Measurements from ENCODE around the gene NRXN3.

NRXN3 gene

GRCh38 chr14:79480212-79480611 is 1310.0 kb downstream of the NRXN3 start:
- Mint-ChIP-seq H3K27me3 (ENCODE audit: low read depth) (no peaks in the 10 kb centered on the region), H3K36me3 (ENCODE audit: low read depth) (no peaks in the 10 kb centered on the region), H3K27ac (no peak overlapping the region), H3K9me3 (peaks cover 8% of the 10 kb centered on the region), H3K4me1 (ENCODE audit: low read depth) (no peaks in the 10 kb centered on the region), H3K4me3 (no peak overlapping the region)

GRCh38 chr14:79482825-79483224 is 1312.7 kb downstream of the NRXN3 start:
- H3K27me3 Mint-ChIP-seq (ENCODE audit: low read depth): no peaks in the 10 kb centered on the region
- H3K36me3 Mint-ChIP-seq (ENCODE audit: low read depth): no peaks in the 10 kb centered on the region

GRCh38 chr14:79483477-79484388 is 1313.6 kb downstream of the NRXN3 start:
- Mint-ChIP-seq H3K4me3 (no peak overlapping the region), H3K27ac (no peak overlapping the region), H3K27me3 (ENCODE audit: low read depth) (no peaks in the 10 kb centered on the region), H3K9me3 (peaks cover 17% of the 10 kb centered on the region), H3K36me3 (ENCODE audit: low read depth) (no peaks in the 10 kb centered on the region), H3K4me1 (ENCODE audit: low read depth) (no peaks in the 10 kb centered on the region)

More at GRCh38 chr14:79482825-79483224, 1312.7 kb downstream of the NRXN3 start:
- no peak overlapping the region for H3K4me3 Mint-ChIP-seq
- H3K4me1 Mint-ChIP-seq (ENCODE audit: low read depth): no peaks in the 10 kb centered on the region
- H3K9me3 Mint-ChIP-seq: peaks cover 17% of the 10 kb centered on the region
- no peak overlapping the region for H3K27ac Mint-ChIP-seq

- H3K27ac Mint-ChIP-seq: no peak overlapping the region
- no peaks in the 10 kb centered on the region for H3K4me1 Mint-ChIP-seq (ENCODE audit: low read depth)
- H3K9me3 Mint-ChIP-seq: peaks cover 12% of the 10 kb centered on the region
- H3K27me3 Mint-ChIP-seq (ENCODE audit: low read depth): no peaks in the 10 kb centered on the region
- H3K36me3 Mint-ChIP-seq (ENCODE audit: low read depth): no peaks in the 10 kb centered on the region
- H3K4me3 Mint-ChIP-seq: no peak overlapping the region
These were observed 1317.5 kb downstream of the NRXN3 start for GRCh38 chr14:79487632-79488031.

GRCh38 chr14:79491161-79491560 is 1321.0 kb downstream of the NRXN3 start:
- H3K36me3 Mint-ChIP-seq (ENCODE audit: low read depth): no peaks in the 10 kb centered on the region
- H3K4me1 Mint-ChIP-seq (ENCODE audit: low read depth): no peaks in the 10 kb centered on the region
- peaks cover 12% of the 10 kb centered on the region for H3K9me3 Mint-ChIP-seq
- no peak overlapping the region for H3K27ac Mint-ChIP-seq
- no peaks in the 10 kb centered on the region for H3K27me3 Mint-ChIP-seq (ENCODE audit: low read depth)
- no peak overlapping the region for H3K4me3 Mint-ChIP-seq

GRCh38 chr14:79493081-79493645 is 1323.0 kb downstream of the NRXN3 start:
- Mint-ChIP-seq H3K4me3 (no peak overlapping the region), H3K9me3 (peaks cover 7% of the 10 kb centered on the region), H3K36me3 (ENCODE audit: low read depth) (no peaks in the 10 kb centered on the region), H3K27ac (no peak overlapping the region), H3K27me3 (ENCODE audit: low read depth) (no peaks in the 10 kb centered on the region), H3K4me1 (ENCODE audit: low read depth) (no peaks in the 10 kb centered on the region)

- H3K27ac Mint-ChIP-seq: no peak overlapping the region
- peaks cover 3% of the 10 kb centered on the region for H3K9me3 Mint-ChIP-seq
- no peaks in the 10 kb centered on the region for H3K36me3 Mint-ChIP-seq (ENCODE audit: low read depth)
- H3K27me3 Mint-ChIP-seq (ENCODE audit: low read depth): no peaks in the 10 kb centered on the region
- H3K4me3 Mint-ChIP-seq: no peak overlapping the region
- H3K4me1 Mint-ChIP-seq (ENCODE audit: low read depth): no peaks in the 10 kb centered on the region
These were observed 1326.5 kb downstream of the NRXN3 start for GRCh38 chr14:79496701-79497100.

GRCh38 chr14:79500489-79500888 is 1330.3 kb downstream of the NRXN3 start:
- no peaks in the 10 kb centered on the region for H3K36me3 Mint-ChIP-seq (ENCODE audit: low read depth)
- no peaks in the 10 kb centered on the region for H3K27me3 Mint-ChIP-seq (ENCODE audit: low read depth)
- no peaks in the 10 kb centered on the region for H3K4me1 Mint-ChIP-seq (ENCODE audit: low read depth)
- no peak overlapping the region for H3K4me3 Mint-ChIP-seq
- H3K27ac Mint-ChIP-seq: no peak overlapping the region
- H3K9me3 Mint-ChIP-seq: no peaks in the 10 kb centered on the region

- H3K36me3 Mint-ChIP-seq (ENCODE audit: low read depth): no peaks in the 10 kb centered on the region
- H3K27me3 Mint-ChIP-seq (ENCODE audit: low read depth): no peaks in the 10 kb centered on the region
- H3K4me1 Mint-ChIP-seq (ENCODE audit: low read depth): no peaks in the 10 kb centered on the region
- H3K4me3 Mint-ChIP-seq: no peak overlapping the region
- H3K27ac Mint-ChIP-seq: no peak overlapping the region
- H3K9me3 Mint-ChIP-seq: no peaks in the 10 kb centered on the region
These were observed 1332.1 kb downstream of the NRXN3 start for GRCh38 chr14:79502136-79502750.

- Mint-ChIP-seq H3K36me3 (ENCODE audit: low read depth) (no peaks in the 10 kb centered on the region), H3K27me3 (ENCODE audit: low read depth) (no peaks in the 10 kb centered on the region), H3K4me1 (ENCODE audit: low read depth) (no peaks in the 10 kb centered on the region), H3K9me3 (no peaks in the 10 kb centered on the region), H3K4me3 (no peak overlapping the region), H3K27ac (no peak overlapping the region)
These were observed 1332.6 kb downstream of the NRXN3 start for GRCh38 chr14:79502751-79503148.

- Mint-ChIP-seq H3K4me1 (ENCODE audit: low read depth) (no peaks in the 10 kb centered on the region), H3K36me3 (ENCODE audit: low read depth) (no peaks in the 10 kb centered on the region), H3K27ac (no peak overlapping the region), H3K9me3 (no peaks in the 10 kb centered on the region), H3K27me3 (ENCODE audit: low read depth) (no peaks in the 10 kb centered on the region), H3K4me3 (no peak overlapping the region)
These were observed 1340.5 kb downstream of the NRXN3 start for GRCh38 chr14:79510659-79511058.

GRCh38 chr14:79511146-79511545 is 1341.0 kb downstream of the NRXN3 start:
- H3K36me3 Mint-ChIP-seq (ENCODE audit: low read depth): no peaks in the 10 kb centered on the region

GRCh38 chr14:79513446-79513845 is 1343.3 kb downstream of the NRXN3 start:
- H3K4me3 Mint-ChIP-seq: no peak overlapping the region
- H3K9me3 Mint-ChIP-seq: no peaks in the 10 kb centered on the region
- no peak overlapping the region for H3K27ac Mint-ChIP-seq
- no peaks in the 10 kb centered on the region for H3K36me3 Mint-ChIP-seq (ENCODE audit: low read depth)
- no peaks in the 10 kb centered on the region for H3K27me3 Mint-ChIP-seq (ENCODE audit: low read depth)
- H3K4me1 Mint-ChIP-seq (ENCODE audit: low read depth): no peaks in the 10 kb centered on the region

More at GRCh38 chr14:79511146-79511545, 1341.0 kb downstream of the NRXN3 start:
- no peaks in the 10 kb centered on the region for H3K4me1 Mint-ChIP-seq (ENCODE audit: low read depth)
- no peaks in the 10 kb centered on the region for H3K9me3 Mint-ChIP-seq
- no peak overlapping the region for H3K4me3 Mint-ChIP-seq
- no peaks in the 10 kb centered on the region for H3K27me3 Mint-ChIP-seq (ENCODE audit: low read depth)
- no peak overlapping the region for H3K27ac Mint-ChIP-seq

GRCh38 chr14:79514700-79515099 is 1344.5 kb downstream of the NRXN3 start:
- no peak overlapping the region for H3K27ac Mint-ChIP-seq
- no peaks in the 10 kb centered on the region for H3K4me1 Mint-ChIP-seq (ENCODE audit: low read depth)
- H3K36me3 Mint-ChIP-seq (ENCODE audit: low read depth): no peaks in the 10 kb centered on the region
- H3K27me3 Mint-ChIP-seq (ENCODE audit: low read depth): no peaks in the 10 kb centered on the region
- H3K4me3 Mint-ChIP-seq: no peak overlapping the region
- no peaks in the 10 kb centered on the region for H3K9me3 Mint-ChIP-seq

- no peak overlapping the region for H3K27ac Mint-ChIP-seq
- H3K4me1 Mint-ChIP-seq (ENCODE audit: low read depth): no peaks in the 10 kb centered on the region
- no peaks in the 10 kb centered on the region for H3K36me3 Mint-ChIP-seq (ENCODE audit: low read depth)
- no peaks in the 10 kb centered on the region for H3K9me3 Mint-ChIP-seq
- H3K27me3 Mint-ChIP-seq (ENCODE audit: low read depth): no peaks in the 10 kb centered on the region
- H3K4me3 Mint-ChIP-seq: no peak overlapping the region
These were observed 1345.0 kb downstream of the NRXN3 start for GRCh38 chr14:79515158-79515557.
